ENCODE measurements around the gene IQCE.

GRCh38 chr7:2566348-2566889 lies 7.6 kb downstream of the IQCE start:
- no peak for TF ChIP-seq CTCF (IDR thresholded peaks at IDR 0.05)
- TF ChIP-seq POLR2A (IDR thresholded peaks at IDR 0.05): no peak

All from upper lobe of left lung (tissue), 4 donors.